Effector memory CD4-positive, alpha-beta T cell (primary cell): ENCODE data around the gene ATP8A2.

Experiments used
- DNase-seq, 3 donors: peaks; one replicate each; pipeline ENCODE4 v3.0.0-alpha.2; 2020
- H3K27ac ChIP-seq: 2 replicates; pipeline ENCODE4 v1.7.0; 2013; ENCODE audit warnings: mild to moderate bottlenecking, low read length, moderate library complexity; ENCODE audit not compliant: insufficient read depth, poor library complexity, severe bottlenecking
- H3K27me3 ChIP-seq: replicated peaks from 2 replicates; pipeline ENCODE4 v1.7.0; 2013; ENCODE audit warnings: mild to moderate bottlenecking, low read length; ENCODE audit not compliant: insufficient read depth, control insufficient read depth, poor library complexity, severe bottlenecking
- H3K36me3 ChIP-seq: 2 replicates; pipeline ENCODE4 v1.7.0; 2013; ENCODE audit warnings: mild to moderate bottlenecking, low read length, moderate library complexity; ENCODE audit not compliant: control insufficient read depth, insufficient read depth
- H3K4me1 ChIP-seq: 2 replicates; pipeline ENCODE4 v1.7.0; 2013; ENCODE audit warnings: low read length, mild to moderate bottlenecking; ENCODE audit not compliant: control insufficient read depth, insufficient read depth, poor library complexity, severe bottlenecking
- H3K4me3 ChIP-seq: 2 replicates; pipeline ENCODE4 v1.7.0; 2013; ENCODE audit warnings: low read length, low read depth, mild to moderate bottlenecking; ENCODE audit not compliant: insufficient read depth, poor library complexity, severe bottlenecking
- H3K9me3 ChIP-seq: 2 replicates; pipeline ENCODE4 v1.7.0; 2013; ENCODE audit warnings: mild to moderate bottlenecking, low read length, moderate library complexity; ENCODE audit not compliant: control insufficient read depth

The ATP8A2 gene

DNA sequence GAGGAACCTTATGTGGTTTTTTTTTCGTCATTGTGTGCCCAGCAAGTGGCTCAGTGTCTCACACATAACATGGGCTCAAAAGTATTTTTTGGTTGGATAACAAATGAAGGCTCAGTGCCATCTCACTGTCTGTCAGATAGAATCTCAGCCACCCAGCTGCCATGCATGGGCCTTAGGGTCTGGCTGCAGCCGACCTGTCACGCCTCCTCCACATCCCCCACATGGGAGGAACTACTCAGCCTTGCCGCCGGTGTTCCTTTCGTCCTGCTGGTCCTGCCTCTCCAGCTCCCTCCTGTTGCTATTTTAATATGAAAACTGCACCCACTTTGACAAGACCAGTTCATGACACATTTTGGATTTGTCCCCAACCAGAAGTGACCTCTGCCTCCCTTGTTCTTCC, 558.9 kb downstream of the ATP8A2 start:
- H3K27me3 ChIP-seq = no peaks in the 10 kb centered on the region
- H3K27ac ChIP-seq = no peak overlapping the region
- DNase-seq = no peak
- H3K36me3 ChIP-seq = no peaks in the 10 kb centered on the region
- no peak overlapping the region for H3K4me3 ChIP-seq
- H3K9me3 ChIP-seq = no peaks in the 10 kb centered on the region
- no peaks in the 10 kb centered on the region for H3K4me1 ChIP-seq

DNA sequence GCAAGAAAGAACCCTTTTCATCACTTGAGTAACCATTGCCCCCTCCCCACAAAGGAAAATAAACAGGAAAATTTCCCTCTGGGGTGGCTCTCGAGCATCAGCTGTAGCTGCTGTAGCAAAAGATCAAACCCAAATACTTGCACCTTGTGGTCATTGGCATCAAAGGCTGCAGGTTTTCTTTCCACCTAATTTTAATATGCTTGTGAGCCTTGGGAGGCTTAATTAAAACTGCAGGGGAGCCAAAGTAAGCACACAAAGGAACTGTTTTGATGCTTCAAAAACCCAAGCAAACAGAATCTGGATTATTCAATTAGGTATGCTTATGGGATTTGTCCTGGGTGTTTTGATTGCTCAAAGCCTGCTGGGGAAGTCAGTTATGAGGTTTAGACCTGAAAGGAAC, 560.6 kb downstream of the ATP8A2 start:
- H3K4me3 ChIP-seq = no peak overlapping the region

DNA sequence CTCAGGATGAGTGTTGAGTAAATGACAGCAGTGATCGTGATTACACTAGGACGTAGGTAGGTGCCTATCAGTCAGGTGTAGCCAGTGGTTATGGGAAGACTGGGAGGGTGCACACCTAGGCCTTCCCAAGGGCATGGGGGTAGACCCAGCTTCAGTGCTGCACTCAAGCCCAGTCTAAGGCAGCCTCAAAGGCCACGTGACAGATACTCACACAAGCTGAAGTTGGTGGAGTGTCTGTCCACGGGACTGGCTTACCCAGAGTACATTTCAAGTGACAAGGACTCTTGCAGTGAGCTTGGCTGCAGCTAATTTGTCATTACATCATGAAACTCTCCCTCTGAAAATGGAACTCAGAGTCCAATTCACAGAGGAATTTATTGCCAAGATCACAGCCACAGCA, 561.7 kb downstream of the ATP8A2 start:
- no peaks in the 10 kb centered on the region for H3K4me1 ChIP-seq
- H3K27me3 ChIP-seq = no peaks in the 10 kb centered on the region
- H3K9me3 ChIP-seq = no peaks in the 10 kb centered on the region
- no peak overlapping the region for H3K4me3 ChIP-seq
- H3K36me3 ChIP-seq = no peaks in the 10 kb centered on the region
- no peak for DNase-seq
- H3K27ac ChIP-seq = no peak overlapping the region

More for the DNA sequence above, 560.6 kb downstream of the ATP8A2 start:
- no peaks in the 10 kb centered on the region for H3K27me3 ChIP-seq
- DNase-seq = no peak
- H3K4me1 ChIP-seq = no peaks in the 10 kb centered on the region
- H3K36me3 ChIP-seq = no peaks in the 10 kb centered on the region
- no peaks in the 10 kb centered on the region for H3K9me3 ChIP-seq
- H3K27ac ChIP-seq = no peak overlapping the region

GRCh38 chr13:25934127-25934526, 562.4 kb downstream of the ATP8A2 start:
- Histone ChIP-seq H3K9me3 (no peaks in the 10 kb centered on the region), H3K4me3 (no peak overlapping the region), H3K27me3 (no peaks in the 10 kb centered on the region), H3K36me3 (no peaks in the 10 kb centered on the region), H3K27ac (no peak overlapping the region), H3K4me1 (no peaks in the 10 kb centered on the region)
- DNase-seq = no peak

- Histone ChIP-seq H3K36me3 (no peaks in the 10 kb centered on the region), H3K27ac (no peak overlapping the region), H3K4me3 (no peak overlapping the region), H3K4me1 (no peaks in the 10 kb centered on the region), H3K9me3 (no peaks in the 10 kb centered on the region), H3K27me3 (no peaks in the 10 kb centered on the region)
- no peak for DNase-seq
Measured at GRCh38 chr13:25939961-25940687, 568.4 kb downstream of the ATP8A2 start.

- no peaks in the 10 kb centered on the region for H3K9me3 ChIP-seq
- DNase-seq = no peak
Measured at GRCh38 chr13:25943081-25943480, 571.3 kb downstream of the ATP8A2 start.

DNA sequence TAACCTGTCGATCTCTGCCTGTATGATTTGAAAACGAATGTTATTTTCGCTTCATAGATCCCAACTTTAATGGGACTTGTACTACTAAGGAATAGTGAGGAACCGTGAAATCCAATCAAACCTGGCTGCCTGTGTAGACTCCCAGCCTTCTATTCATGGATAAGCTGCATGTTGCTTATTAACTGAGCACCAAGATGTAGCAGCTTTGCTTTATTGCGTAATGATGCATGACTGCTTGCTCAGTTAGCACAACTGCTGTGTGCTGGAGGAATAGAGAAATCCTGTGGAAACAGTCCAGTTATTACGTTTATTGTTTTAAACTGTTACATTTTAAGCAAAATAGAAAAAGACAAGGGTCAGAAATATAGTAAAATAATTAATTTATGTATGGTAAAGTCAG, 571.9 kb downstream of the ATP8A2 start:
- no peaks in the 10 kb centered on the region for H3K36me3 ChIP-seq
- H3K9me3 ChIP-seq = no peaks in the 10 kb centered on the region
- H3K27ac ChIP-seq = no peak overlapping the region
- no peak overlapping the region for H3K4me3 ChIP-seq
- H3K4me1 ChIP-seq = no peaks in the 10 kb centered on the region
- H3K27me3 ChIP-seq = no peaks in the 10 kb centered on the region
- no peak for DNase-seq

More at GRCh38 chr13:25943081-25943480, 571.3 kb downstream of the ATP8A2 start:
- H3K4me3 ChIP-seq = no peak overlapping the region
- H3K27ac ChIP-seq = no peak overlapping the region
- H3K27me3 ChIP-seq = no peaks in the 10 kb centered on the region
- H3K36me3 ChIP-seq = no peaks in the 10 kb centered on the region
- no peaks in the 10 kb centered on the region for H3K4me1 ChIP-seq

GRCh38 chr13:25945596-25945995, 573.8 kb downstream of the ATP8A2 start:
- Histone ChIP-seq H3K4me1 (no peaks in the 10 kb centered on the region), H3K36me3 (no peaks in the 10 kb centered on the region), H3K4me3 (no peak overlapping the region), H3K27ac (no peak overlapping the region), H3K9me3 (peaks cover under 1% of the 10 kb centered on the region), H3K27me3 (no peaks in the 10 kb centered on the region)
- DNase-seq = no peak

- Histone ChIP-seq H3K36me3 (no peaks in the 10 kb centered on the region), H3K27ac (no peak overlapping the region), H3K9me3 (peaks cover 4% of the 10 kb centered on the region), H3K27me3 (no peaks in the 10 kb centered on the region), H3K4me3 (no peak overlapping the region), H3K4me1 (no peaks in the 10 kb centered on the region)
- no peak for DNase-seq
Measured at GRCh38 chr13:25946321-25946720, 574.5 kb downstream of the ATP8A2 start.

GRCh38 chr13:25948910-25949309, 577.1 kb downstream of the ATP8A2 start:
- H3K27ac ChIP-seq = no peak overlapping the region
- H3K9me3 ChIP-seq = peaks cover 4% of the 10 kb centered on the region
- DNase-seq = no peak
- no peaks in the 10 kb centered on the region for H3K27me3 ChIP-seq
- no peaks in the 10 kb centered on the region for H3K4me1 ChIP-seq
- no peak overlapping the region for H3K4me3 ChIP-seq
- H3K36me3 ChIP-seq = no peaks in the 10 kb centered on the region
